Measurements from ENCODE around the gene FERMT3. TPM values are rescaled to one million over a fixed set of nuclear protein-coding genes. Genes with fewer than 3 reads are reported as not detected.
A peak's percentile ranks its signal among the peaks of the same experiment; 100 is the strongest.

The FERMT3 gene
- total and polyA plus RNA-seq, 7 donors = 15.0 to 41.5 (median 20.4) TPM

- Histone ChIP-seq H3K4me3 (peak overlapping the region; percentile 53 to 94 (median 78)), H3K36me3 (peaks cover 0 to 20% (median 12%) of the 10 kb centered on the region in 4 donors), H3K27ac (peak overlapping the region; percentile 87 to 99 (median 96)), H3K27me3 (no peaks in the 10 kb centered on the region), H3K9me3 (no peaks in the 10 kb centered on the region), H3K4me1 (peaks cover 0 to 37% (median 31%) of the 10 kb centered on the region in 4 donors)
- intact Hi-C loops (cut with DNase I) = loop anchor here (1.0 kb wide), 2 partner anchors 15 to 17 kb away; partner anchors contain the start of gene BAD
- TF ChIP-seq CTCF (IDR thresholded peaks at IDR 0.05) = no peak
- TF ChIP-seq EP300 (IDR thresholded peaks at IDR 0.05) = peak in 1 of 4 donors; percentile 62
- peak; percentile 62 to 87 (median 82) for TF ChIP-seq POLR2AphosphoS5 (IDR thresholded peaks at IDR 0.05)
- TF ChIP-seq POLR2A (IDR thresholded peaks at IDR 0.05) = peak in 1 of 2 donors; percentile 22
- peak; percentile 99 for DNase-seq
- 0 to 1% methylated on average over 58 of the region's 58 CpGs for WGBS, 2 donors
Measured at GRCh38 chr11:64269540-64270220, 63.2 kb downstream of the FERMT3 start.

Other genes with a start within 250 kb of the FERMT3 start
- gene COX8A, start 232.1 kb upstream of the FERMT3 start, total RNA-seq = 100 to 1,000 TPM; 419 to 659 (median 577) TPM
- 1,000 to 10,000 TPM; 1,536 to 1,691 (median 1,674) TPM for gene COX8A, start 232.1 kb upstream of the FERMT3 start, polyA plus RNA-seq
- 10 to 100 TPM; 44.8 to 61.7 (median 57.8) TPM for gene OTUB1, start 220.3 kb upstream of the FERMT3 start, total RNA-seq
- 10 to 100 TPM; 88.9 to 96.4 (median 91.3) TPM for gene OTUB1, start 220.3 kb upstream of the FERMT3 start, polyA plus RNA-seq
- gene FLRT1, start 170.8 kb upstream of the FERMT3 start, total RNA-seq = 1 to 10 TPM in 3 of 4 donors, under 1 TPM in 1; 0.99 to 6.9 (median 3.1) TPM
- gene FLRT1, start 170.8 kb upstream of the FERMT3 start, polyA plus RNA-seq = under 1 TPM in 1 of 3 donors, not detected in 2; 0.66 TPM
- 10 to 100 TPM; 23.3 to 33.9 (median 25.8) TPM for gene MACROD1, start 40.6 kb upstream of the FERMT3 start, total RNA-seq
- 10 to 100 TPM; 14.2 to 16.8 (median 14.8) TPM for gene MACROD1, start 40.6 kb upstream of the FERMT3 start, polyA plus RNA-seq
- gene STIP1, start 20.6 kb upstream of the FERMT3 start, total RNA-seq = 10 to 100 TPM; 58.2 to 90.3 (median 81.0) TPM
- gene STIP1, start 20.6 kb upstream of the FERMT3 start, polyA plus RNA-seq = 10 to 100 TPM; 38.4 to 84.3 (median 50.2) TPM
- gene TRPT1, start 19.5 kb downstream of the FERMT3 start, total RNA-seq = 10 to 100 TPM; 45.7 to 80.6 (median 62.9) TPM
- gene TRPT1, start 19.5 kb downstream of the FERMT3 start, polyA plus RNA-seq = 10 to 100 TPM; 70.8 to 82.8 (median 82.3) TPM
- 10 to 100 TPM; 41.4 to 64.8 (median 50.1) TPM for gene NUDT22, start 19.6 kb downstream of the FERMT3 start, total RNA-seq
- 100 to 1,000 TPM in 2 of 3 donors, 10 to 100 TPM in 1; 91.3 to 130 (median 116) TPM for gene NUDT22, start 19.6 kb downstream of the FERMT3 start, polyA plus RNA-seq
- 10 to 100 TPM; 25.7 to 37.1 (median 28.1) TPM for gene DNAJC4, start 23.8 kb downstream of the FERMT3 start, total RNA-seq
- gene DNAJC4, start 23.8 kb downstream of the FERMT3 start, polyA plus RNA-seq = 10 to 100 TPM; 27.5 to 68.1 (median 58.3) TPM
- 100 to 1,000 TPM in 2 of 4 donors, 10 to 100 TPM in 2; 76.7 to 117 (median 98.4) TPM for gene VEGFB, start 27.9 kb downstream of the FERMT3 start, total RNA-seq
- 10 to 100 TPM; 23.4 to 94.9 (median 42.6) TPM for gene VEGFB, start 27.9 kb downstream of the FERMT3 start, polyA plus RNA-seq
- 10 to 100 TPM; 49.2 to 70.5 (median 51.3) TPM for gene FKBP2, start 34.4 kb downstream of the FERMT3 start, total RNA-seq
- gene FKBP2, start 34.4 kb downstream of the FERMT3 start, polyA plus RNA-seq = 100 to 1,000 TPM in 2 of 3 donors, 10 to 100 TPM in 1; 97.3 to 213 (median 116) TPM
- gene PPP1R14B, start 40.2 kb downstream of the FERMT3 start, total RNA-seq = 10 to 100 TPM; 31.8 to 66.6 (median 51.3) TPM
- gene PPP1R14B, start 40.2 kb downstream of the FERMT3 start, polyA plus RNA-seq = 100 to 1,000 TPM in 1 of 3 donors, 10 to 100 TPM in 2; 78.8 to 159 (median 93.7) TPM
- gene PLCB3, start 44.8 kb downstream of the FERMT3 start, total RNA-seq = 10 to 100 TPM; 10.6 to 17.7 (median 12.1) TPM
- gene PLCB3, start 44.8 kb downstream of the FERMT3 start, polyA plus RNA-seq = 10 to 100 TPM; 23.4 to 52.8 (median 35.4) TPM
- gene BAD, start 77.9 kb downstream of the FERMT3 start, total RNA-seq = 100 to 1,000 TPM in 3 of 4 donors, 10 to 100 TPM in 1; 95.3 to 143 (median 121) TPM
- gene BAD, start 77.9 kb downstream of the FERMT3 start, polyA plus RNA-seq = 100 to 1,000 TPM; 105 to 264 (median 244) TPM
- 10 to 100 TPM; 12.2 to 21.0 (median 13.6) TPM for gene GPR137, start 79.1 kb downstream of the FERMT3 start, total RNA-seq
- gene GPR137, start 79.1 kb downstream of the FERMT3 start, polyA plus RNA-seq = 10 to 100 TPM; 17.4 to 35.0 (median 18.0) TPM
- under 1 TPM in 1 of 4 donors, not detected in 3; 0.71 TPM for gene KCNK4, start 84.6 kb downstream of the FERMT3 start, total RNA-seq
- not detected for gene KCNK4, start 84.6 kb downstream of the FERMT3 start, polyA plus RNA-seq
- not detected for gene CATSPERZ, start 93.6 kb downstream of the FERMT3 start, total RNA-seq
- 1 to 10 TPM in 2 of 3 donors, not detected in 1; 1.1 to 1.4 TPM for gene CATSPERZ, start 93.6 kb downstream of the FERMT3 start, polyA plus RNA-seq
- 10 to 100 TPM; 39.9 to 48.7 (median 45.3) TPM for gene ESRRA, start 98.8 kb downstream of the FERMT3 start, total RNA-seq
- gene ESRRA, start 98.8 kb downstream of the FERMT3 start, polyA plus RNA-seq = 100 to 1,000 TPM; 151 to 244 (median 219) TPM
- gene TRMT112, start 110.8 kb downstream of the FERMT3 start, total RNA-seq = 100 to 1,000 TPM; 182 to 353 (median 269) TPM
- 100 to 1,000 TPM; 148 to 232 (median 168) TPM for gene TRMT112, start 110.8 kb downstream of the FERMT3 start, polyA plus RNA-seq
- gene PRDX5, start 111.4 kb downstream of the FERMT3 start, total RNA-seq = 100 to 1,000 TPM; 169 to 269 (median 215) TPM
- 1,000 to 10,000 TPM in 1 of 3 donors, 100 to 1,000 TPM in 2; 596 to 1,045 (median 779) TPM for gene PRDX5, start 111.4 kb downstream of the FERMT3 start, polyA plus RNA-seq
- 1 to 10 TPM; 2.6 to 8.6 (median 3.9) TPM for gene CCDC88B, start 133.5 kb downstream of the FERMT3 start, total RNA-seq
- gene CCDC88B, start 133.5 kb downstream of the FERMT3 start, polyA plus RNA-seq = 100 to 1,000 TPM in 1 of 3 donors, 10 to 100 TPM in 2; 15.6 to 157 (median 23.6) TPM
- gene RPS6KA4, start 152.4 kb downstream of the FERMT3 start, total RNA-seq = 10 to 100 TPM; 15.6 to 24.1 (median 18.6) TPM
- 10 to 100 TPM; 14.4 to 48.4 (median 16.6) TPM for gene RPS6KA4, start 152.4 kb downstream of the FERMT3 start, polyA plus RNA-seq

Data from sigmoid colon (tissue), 7 donors.